Ovary (tissue), 3 donors: Measurements from ENCODE around the gene BTN1A1.

Source experiments
- CTCF ChIP-seq, 3 donors: fragments of 450-650 bp in 2 of 3; fragments of 200-600 bp in 1 of 3; IDR thresholded peaks; one replicate each; pipeline versions ENCODE4 v1.5.1 to v1.8.0; 2016 to 2022; ENCODE audit warnings: antibody characterized with exemption in 3 of 3, mild to moderate bottlenecking in 1 of 3
- POLR2A ChIP-seq: fragments of 450-650 bp; IDR thresholded peaks from one replicate; pipeline ENCODE4 v1.6.1; 2017; ENCODE audit warnings: antibody characterized with exemption, mild to moderate bottlenecking, moderate library complexity
- donor health status: DM: no; HTN: no; CAD: no.

GRCh38 chr6:26452631-26453235 is 47.4 kb upstream of the BTN1A1 start:
- no peak for TF ChIP-seq CTCF (IDR thresholded peaks at IDR 0.05)
- no peak for TF ChIP-seq POLR2A
